HG02938 (cell line): ENCODE data around the gene PCYT2.
A peak's percentile ranks its signal among the peaks of the same experiment; 100 is the strongest.

Source experiments
- ATAC-seq: cut with Tn5 transposase; IDR thresholded peaks from one replicate; pipeline ENCODE4 v1.9.1; 2021; ENCODE audit warnings: mild to moderate bottlenecking, moderate library complexity; ENCODE audit not compliant: unreplicated experiment

Gene PCYT2

DNA sequence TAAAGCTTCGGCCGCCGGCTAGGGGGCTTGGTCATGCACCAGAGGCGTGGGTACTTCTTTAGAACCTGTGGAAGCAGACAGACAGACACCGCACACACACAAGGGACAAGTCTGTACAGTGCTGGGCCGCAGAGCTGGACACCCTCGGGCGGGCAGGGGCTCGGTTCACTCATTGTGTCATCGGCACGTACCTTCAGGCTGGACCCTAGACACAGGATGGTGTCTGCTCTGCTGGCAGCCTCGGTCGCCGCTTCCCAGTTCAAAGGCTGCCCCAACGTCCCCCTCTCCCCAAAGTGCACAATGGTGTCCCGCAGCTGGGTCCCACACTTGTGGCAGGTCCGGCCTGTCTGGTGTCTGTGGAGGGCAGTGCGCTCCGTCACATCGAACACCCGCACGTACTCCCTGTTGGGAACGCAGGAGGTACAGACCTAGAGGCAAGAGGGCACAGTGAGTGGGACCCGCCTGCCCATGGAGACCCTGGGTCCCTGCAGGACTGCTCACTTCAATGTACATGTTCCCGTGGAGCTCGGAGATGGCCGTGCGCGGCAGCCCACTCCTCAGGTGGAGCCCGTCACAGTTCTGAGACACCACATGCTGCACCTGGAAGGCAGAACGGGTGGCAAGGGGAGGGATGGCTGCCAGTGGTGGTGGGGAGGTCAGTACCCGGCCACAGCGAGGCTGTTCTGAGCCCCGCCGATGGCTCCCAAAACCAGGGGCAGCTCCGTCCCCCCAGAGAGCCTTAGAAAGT is 3.1 kb upstream of the PCYT2 start:
- no peak for ATAC-seq

DNA sequence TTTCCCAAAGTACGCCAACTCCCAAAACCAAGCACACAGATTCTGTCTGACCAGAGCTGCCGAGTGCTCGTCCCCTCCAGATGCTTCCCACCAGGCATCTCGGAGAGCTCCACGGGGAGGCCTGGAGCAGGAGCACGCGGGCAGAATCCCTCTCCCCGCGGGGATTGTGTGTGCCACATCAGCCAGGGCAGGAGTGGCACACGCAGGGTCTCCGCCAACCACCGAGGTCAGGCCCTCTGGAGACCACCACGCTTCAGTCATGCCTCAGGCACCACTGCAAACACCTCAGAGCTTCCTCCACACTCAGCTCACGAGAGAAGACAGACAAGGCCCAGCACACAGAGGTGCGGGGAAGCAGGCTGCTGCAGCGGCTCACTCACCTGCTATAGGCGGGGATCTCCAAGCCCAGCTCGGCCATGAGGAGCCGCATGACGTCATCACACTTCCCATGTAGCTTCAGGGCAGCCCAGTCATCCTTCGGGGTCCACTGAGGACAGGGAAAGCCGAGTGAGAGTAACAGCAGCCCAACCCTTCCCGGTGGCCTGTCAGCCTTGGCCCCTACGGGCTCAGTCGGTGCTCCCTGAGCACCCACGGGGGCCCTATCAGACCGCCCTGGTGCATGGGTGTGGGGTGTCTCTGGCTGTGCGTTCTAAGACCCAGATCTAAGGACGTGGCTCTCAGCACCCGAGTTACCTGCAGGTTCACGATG is 2.3 kb upstream of the PCYT2 start:
- ATAC-seq: no peak

DNA sequence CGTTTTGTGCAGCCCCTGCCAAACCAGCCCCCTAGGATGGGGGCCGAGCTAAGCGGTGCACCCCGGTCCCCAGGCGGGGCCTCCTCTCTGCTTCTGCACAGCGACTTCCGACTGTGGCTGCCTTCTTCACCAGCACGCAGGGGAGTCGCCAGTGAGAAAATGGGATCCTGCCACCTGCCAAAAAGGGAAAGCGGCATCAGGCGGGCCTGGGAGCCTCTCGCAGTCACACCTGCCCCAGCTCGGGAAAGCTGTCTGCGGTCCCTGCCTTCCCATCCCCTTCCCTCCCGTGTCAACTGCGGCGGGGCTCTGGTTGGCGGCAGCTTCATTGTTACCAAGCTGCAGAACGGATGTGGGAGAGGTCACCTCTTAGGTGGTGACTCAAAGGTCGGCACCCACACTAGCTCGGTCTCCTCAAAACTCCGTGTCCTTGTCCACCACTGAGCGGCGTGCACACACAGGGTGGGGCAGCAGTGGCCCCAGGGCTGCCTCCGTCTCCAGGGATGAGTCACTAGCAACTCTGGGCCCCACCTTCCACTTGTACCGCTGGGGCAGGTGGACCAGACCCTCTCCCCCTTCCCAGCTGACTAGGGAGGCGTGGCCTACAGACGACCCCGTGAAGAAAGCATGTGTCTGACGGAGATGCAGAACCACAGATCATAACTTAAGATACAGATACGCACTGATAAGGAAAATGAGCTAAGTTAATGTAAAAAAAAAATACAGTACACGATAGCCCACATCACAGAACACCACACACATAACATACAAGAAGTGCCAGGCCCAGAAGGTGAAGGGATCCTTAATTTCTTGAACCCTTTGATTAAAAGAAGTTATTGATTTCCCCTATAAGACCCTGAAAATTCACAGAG is 1.5 kb upstream of the PCYT2 start:
- ATAC-seq: no peak

DNA sequence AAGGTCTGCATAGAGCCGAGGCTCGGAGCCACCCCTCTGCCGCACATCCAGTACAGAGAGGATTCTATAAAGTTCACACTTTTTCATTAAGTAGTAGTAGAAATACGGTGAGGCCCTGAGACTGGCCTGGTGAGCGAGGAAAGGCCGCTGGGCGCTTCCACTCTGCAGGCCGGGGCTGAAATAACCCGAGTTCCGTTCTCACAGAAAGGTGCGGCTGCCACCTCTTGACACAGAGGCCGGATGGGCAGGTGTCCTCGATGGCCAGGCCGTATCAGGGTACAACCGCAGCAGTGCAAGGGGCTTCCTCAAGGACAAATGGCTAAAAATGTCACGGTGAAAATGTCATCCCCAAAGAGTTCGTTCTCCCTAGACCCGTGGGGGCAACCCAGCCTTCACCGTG is 770 bp upstream of the PCYT2 start:
- ATAC-seq: no peak

DNA sequence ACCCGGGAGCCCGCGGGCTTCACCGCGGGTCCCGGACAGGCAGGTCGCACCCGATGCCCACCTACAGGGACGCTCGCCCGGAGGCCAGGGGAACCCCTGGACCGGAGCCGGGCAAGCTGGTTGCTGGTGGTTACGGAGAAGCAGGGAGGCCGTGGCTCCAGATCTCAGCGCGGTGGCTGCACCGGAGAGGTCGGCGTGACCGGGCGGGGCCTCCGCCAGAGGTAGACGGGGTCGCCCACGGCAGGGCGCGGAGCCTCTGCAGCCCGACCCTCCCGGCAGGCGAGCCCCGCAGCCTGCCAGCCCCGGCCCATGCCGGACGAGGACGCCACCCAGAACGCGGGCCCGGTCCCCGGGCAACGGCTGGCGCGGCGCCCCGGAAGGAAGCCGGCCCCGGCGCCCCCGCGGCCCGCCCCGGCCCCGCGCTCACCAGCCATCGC is 341 bp downstream of the PCYT2 start:
- peak; percentile 24 for ATAC-seq

DNA sequence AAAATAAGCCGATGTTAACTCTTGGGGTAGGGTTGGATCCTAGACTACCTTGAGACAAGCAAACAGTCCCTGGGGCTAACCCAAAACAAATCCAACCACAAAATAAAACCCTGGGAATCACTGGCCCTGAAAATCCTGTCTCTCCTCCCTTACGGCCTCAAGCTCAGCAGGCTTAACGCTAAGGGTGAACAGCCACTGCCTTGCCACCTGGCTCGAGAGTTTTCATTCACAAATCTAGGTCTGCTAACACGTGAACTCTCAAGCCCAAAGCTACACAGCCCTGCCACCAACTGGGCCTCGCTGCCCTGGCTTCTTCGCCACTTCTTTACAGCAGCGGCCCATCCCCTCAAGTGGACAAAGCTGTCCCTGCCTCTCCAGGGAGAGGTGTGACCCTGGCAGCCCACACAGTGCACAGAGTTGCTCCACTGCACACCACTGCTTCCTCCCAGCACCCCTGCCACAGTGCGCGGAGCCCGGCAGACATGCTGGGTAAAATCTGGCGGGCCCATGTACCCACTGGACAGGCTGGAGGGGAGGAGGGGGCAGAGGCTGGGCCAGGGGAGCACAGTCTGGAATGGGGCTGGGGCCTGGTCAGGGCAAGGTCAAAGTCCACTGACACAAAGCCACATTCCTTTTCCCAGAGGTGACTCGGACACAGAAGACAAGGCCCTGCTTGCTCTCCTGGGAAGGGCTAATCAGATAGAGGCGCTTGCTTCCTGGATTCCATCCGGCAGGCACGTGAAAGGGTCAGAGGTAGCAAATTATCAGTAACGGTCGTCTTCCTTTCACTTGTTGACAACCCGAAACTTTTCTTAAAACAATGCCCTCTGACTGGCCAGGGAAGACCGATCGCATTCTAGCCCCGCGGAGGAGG is 996 bp downstream of the PCYT2 start:
- ATAC-seq: no peak

DNA sequence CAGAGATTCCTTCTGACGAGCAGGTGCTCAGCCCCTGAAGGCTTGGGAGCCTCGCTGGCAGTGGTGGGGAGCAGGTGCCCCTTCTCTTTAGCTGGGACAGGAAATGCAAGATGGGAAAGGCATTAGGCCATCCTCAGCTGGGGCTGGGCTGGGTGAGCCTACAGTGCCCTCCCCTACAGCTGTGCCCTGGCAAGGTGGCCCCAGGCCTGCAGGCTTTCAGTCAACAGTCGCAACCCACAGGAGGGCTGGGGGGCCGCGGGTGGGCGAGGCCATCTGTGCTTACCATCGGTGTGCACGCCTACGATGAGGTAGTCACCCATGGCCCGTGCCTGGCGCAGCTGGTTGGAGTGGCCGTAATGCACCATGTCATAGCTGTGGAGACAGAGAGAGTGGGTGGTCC is 2.0 kb downstream of the PCYT2 start:
- ATAC-seq: no peak

DNA sequence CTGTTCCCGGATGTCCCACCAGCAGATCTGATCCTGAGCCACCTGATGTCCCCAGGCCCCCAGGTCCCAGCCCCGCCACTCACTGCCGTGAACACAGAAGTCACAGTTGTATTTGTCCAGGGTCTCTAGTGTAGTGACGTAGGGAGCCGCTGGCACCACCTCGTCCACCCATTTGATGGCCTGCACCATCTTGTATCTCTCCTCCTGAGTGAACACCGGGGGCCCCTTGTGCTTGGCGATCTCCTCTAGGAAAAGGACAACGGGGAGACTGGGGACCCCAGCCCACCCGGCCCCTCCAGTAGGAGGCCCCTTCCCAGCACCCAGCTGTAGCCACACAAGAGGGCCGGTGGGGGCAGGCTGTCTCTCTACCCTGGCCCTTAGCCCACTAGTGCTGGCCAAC is 2.4 kb downstream of the PCYT2 start:
- no peak for ATAC-seq

DNA sequence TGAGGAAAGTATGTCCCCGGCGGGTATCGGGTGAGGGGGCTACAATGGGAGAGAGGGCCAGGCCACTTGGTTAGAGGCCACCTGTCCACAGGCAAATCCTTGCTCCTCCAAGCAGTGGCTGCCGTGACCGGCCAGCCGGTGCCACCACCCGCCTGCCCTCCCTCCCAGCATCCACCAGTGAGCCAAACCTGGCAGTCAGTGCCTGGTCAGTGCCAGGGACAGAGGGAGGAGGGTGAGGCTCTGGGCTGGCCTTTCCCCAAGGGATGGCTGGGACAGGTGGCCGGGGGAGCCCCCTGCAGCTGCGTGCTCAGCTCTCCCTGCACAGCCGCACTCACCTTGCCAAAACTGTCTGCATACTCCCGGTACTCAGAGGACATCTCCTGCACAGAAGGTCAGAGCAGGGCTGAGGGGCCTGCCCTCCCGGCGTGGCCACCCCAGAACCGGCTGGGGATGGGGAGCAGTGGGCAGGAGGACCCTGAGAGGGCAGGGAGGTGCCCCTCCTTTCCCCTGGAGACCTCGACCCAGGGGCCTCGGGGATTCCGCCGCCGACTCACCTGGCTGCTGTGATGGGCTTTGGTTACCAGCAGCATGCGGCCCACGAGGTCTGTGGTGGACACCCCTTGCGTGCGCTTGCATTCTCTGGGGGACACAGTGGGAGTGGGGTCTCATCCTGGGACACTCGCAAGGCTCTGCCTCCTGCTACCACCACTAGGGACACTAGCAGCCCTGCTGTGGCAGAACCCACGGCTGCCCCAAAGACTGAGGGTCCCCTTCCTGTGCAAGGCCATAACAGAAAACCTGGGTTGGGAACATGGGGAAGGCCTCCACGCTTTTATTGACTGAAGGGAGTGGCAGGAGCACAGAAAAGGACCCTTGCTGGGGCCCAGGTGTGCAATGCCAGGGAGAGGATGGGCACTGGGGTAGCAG is 3.7 kb downstream of the PCYT2 start:
- no peak for ATAC-seq

DNA sequence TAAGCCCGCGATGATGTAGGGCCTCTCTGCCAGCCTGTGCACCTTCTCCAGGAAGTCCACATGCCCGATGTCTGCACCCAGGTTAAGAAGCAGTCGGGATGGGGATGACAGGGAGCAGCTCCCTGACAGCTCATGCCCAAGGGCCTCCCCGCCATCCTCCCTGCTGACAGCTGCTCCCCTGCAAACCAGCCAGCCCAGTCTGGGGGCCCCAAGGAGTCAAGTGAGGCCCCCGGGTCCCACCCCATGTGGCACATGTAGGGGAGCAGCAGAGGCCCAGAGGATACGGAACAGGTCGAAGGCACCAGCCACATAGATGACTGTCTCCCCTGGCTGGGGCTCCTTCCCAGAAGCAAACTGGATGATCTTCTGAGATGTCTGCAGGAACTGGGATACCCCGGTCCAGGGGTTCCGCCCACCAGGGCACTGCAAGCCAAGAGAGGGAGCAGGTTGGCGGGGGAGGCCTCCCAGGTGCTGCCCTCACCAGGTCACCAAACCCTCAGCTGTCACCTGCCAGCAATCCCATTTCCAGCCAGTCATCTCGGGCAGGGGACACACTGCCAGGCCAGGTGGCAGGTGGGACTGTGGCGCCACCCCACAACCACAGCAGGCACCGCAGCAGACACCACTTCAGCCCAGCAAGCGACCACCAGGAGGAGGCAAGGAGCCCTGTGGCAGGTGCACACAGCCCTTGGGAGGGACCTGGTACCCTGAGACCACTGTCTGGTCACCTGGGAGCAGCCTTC is 4.6 kb downstream of the PCYT2 start:
- ATAC-seq: no peak

DNA sequence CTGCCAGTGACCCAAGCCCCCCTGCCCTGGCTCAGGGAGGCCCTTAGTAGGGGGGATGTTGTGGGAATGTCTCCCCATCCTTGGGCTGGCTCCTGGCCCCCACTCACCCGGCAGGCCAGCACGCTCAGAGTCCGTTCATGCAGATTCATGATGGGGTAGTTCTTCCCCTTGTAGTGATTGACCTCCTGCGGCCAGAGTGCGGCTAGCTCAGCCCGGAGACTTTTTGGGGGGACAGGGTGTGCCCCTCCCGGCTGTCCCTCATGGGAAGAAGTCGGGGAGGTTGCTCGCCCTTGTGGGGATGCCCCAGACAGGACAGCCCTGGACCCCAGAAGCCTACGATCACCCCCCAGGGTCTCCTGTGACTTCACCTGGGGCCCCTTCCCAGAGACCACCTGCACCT is 5.2 kb downstream of the PCYT2 start:
- ATAC-seq: no peak

DNA sequence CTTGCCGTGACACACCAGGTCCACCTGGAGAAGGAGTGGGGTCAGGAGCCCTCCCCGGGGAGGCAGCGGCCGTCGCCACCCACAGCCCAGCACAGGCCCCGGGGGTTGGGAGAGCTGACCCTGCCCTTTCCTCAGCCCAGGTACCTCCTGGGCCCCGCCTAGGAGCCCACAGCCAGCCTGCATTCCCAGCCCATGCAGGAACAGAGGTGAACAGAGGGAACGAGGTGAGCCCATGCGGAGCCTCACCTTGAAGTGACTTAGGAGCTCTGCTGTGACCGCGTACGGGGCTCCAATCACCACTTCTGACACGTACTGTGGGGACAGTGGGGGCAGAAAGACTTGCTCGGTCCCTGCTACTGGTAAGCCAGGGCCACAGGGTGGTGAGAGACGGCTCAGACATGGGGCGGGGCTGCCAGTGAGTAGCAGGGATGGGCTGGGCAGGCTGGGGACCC is 5.7 kb downstream of the PCYT2 start:
- ATAC-seq: no peak

DNA sequence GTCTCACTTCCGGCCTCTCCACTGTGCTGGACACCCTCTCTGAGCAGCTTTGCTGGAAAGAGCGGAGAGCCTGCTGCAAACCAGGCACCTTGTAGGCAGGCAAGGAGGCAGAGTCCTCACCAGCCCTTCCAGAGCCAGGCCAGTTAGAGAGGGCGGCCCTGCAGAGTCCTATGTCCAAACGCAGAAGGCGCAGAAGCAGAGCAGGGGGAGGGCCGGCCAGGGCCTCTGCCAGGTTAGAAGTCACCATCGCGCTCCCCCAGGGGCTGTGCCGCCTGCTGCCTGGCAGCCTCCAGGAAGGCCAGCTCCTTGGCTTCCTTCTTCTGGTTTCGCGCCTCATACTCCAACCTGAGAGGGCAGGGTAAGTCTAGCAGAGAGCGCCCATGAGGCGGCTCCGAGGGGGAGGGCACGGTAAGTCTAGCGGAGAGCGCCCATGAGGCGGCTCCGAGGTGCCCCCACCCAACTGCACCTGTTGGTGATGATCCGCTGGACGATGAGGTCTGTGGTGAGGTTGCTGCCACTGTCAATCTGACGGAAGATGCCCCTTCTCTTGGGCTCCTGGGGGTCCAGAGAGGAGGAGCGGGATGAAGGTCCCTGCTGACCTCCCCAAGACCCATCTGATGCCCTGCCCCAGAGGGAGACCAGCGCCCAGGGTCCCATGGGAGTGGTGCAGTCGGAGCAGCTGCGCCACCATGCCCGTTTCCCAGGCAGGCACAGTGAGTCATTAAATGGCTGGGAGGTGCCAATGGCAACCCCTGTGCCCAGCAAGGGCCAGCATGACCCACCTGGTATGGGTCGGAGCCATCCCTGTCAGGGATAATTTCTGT is 6.4 kb downstream of the PCYT2 start:
- no peak for ATAC-seq

DNA sequence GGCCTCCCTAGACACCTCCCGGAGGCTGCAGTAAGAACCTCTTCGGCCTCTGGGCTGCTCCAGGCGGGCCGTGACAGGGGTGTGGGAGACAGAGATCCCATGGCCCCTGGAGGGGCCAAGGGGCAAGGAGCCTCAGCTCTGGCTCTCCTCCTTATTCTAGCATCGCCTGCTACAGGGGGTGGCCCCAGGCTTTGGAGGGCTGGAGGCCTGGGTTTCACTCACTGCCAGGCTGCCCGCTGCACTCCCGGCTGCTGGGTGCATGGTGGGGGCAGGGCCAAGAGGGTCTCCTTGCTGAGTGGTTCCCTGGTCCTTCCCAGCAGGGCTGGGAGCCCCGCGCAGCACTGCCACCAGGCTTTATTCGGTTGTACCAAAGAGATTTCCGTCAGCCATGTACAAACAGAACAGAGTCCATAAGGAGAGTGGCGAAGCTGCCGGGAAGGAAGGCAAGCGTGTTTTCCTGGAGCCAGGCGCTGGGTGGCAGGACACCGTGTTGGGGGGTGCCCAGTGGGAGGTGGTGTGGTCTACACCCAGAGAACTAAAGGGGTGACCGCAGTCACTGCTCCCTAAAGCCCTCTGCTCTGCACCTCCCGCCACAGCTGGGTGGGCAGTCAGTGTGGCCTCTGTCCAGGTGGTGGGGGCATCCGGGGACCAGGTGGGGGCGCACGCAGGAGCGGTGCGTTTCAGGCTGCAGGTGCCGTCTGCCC is 7.2 kb downstream of the PCYT2 start:
- ATAC-seq: no peak

DNA sequence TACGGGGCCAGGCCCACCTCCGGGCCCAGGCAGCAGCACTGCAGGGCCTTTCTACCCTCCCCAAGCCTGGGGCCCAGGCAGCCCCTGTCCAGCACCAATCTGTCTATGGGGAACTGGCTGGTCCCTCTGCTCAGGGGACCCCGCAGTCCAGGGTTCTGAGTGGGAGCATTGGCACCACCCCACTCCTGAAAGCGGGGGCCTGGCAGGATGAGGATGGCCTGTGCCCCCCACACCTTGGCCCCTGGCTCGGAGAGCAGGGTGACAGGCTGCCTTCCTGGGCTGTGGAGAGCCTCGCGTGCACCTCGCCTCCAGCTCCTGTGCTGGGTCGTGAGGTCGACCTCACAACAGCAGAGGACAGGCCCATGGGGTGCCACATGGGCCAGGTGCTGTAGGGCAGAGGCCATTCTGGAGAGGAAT is 7.8 kb downstream of the PCYT2 start:
- no peak for ATAC-seq

DNA sequence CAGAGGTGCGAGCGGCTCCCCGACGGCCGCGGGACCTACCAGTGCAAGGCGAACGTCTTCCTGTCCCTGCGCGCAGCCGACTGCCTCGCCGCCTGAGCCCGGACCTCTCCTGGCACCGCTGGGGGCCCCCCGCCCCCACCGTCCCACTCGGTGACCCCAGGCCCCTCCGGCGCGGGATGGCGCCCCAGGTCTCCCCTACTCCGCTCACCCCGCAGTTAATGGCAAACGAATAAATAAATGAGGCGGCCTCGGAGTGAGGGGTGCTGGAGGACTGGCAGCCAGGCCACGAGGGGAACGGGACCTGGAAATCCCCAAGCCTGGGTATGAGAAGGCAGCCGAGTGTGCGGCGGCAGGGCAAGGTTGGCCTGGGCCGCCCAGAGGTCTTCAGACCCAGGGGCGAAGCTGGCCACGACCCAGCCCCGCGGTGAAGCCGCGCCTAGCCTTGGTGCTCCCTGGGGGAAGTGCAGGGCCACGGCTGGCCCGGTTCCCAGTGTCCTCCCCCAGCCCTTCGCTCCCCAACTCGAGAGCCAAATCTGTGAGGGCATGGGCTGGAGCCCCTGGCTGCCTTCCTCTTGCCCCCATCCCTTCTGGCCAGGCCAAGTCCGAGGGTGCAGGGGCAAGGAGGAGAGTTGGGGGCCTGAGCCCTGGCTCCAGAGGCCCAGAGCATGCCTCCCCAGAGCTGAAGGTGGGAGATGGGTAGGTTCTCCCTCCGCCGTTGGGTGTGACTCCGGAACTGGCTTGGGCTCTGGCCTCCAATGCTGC is 8.4 kb downstream of the PCYT2 start:
- no peak for ATAC-seq
